Gastroesophageal sphincter (tissue), 4 donors: ENCODE results near the gene FAM83E. TPM values are rescaled to one million over a fixed set of nuclear protein-coding genes. Genes with fewer than 3 reads are reported as not detected.

Source experiments
- ATAC-seq: fragments of 150-250 bp; one replicate; pipeline ENCODE4 v1.9.1; 2016; ENCODE audit warnings: mild to moderate bottlenecking, moderate library complexity
- H3K27ac ChIP-seq, 4 donors: fragments of 200-600 bp; sonication (generic) in 3 of 4; 1 replicate in 3 of 4; 2 replicates in 1 of 4; pipeline ENCODE4 v1.5.1; 2016 to 2019
- H3K27me3 ChIP-seq: fragments of 200-600 bp; sonication (generic); one replicate; pipeline ENCODE4 v1.5.1; 2019
- H3K36me3 ChIP-seq, 2 donors: fragments of 200-600 bp; sonication (generic); one replicate each; pipeline ENCODE4 v1.5.1; 2019; ENCODE audit warnings: control low read depth in 1 of 2
- H3K4me1 ChIP-seq, 3 donors: fragments of 200-600 bp; sonication (generic); 1 replicate in 2 of 3; 2 replicates in 1 of 3; pipeline ENCODE4 v1.5.1; 2016 to 2019; ENCODE audit warnings: control low read depth in 2 of 3
- H3K4me3 ChIP-seq, 2 donors: fragments of 200-600 bp; sonication (generic); one replicate each; pipeline ENCODE4 v1.5.1; 2019; ENCODE audit warnings: mild to moderate bottlenecking in 1 of 2, moderate library complexity in 1 of 2
- H3K9me3 ChIP-seq, 3 donors: fragments of 200-600 bp; sonication (generic); one replicate each; pipeline ENCODE4 v1.5.1; 2017 to 2019; ENCODE audit warnings: control low read depth in 2 of 3
- CTCF ChIP-seq, 4 experiments: fragments of 200-600 bp in 2 of 4; fragments of 450-650 bp in 2 of 4; sonication (generic) in 1 of 4; IDR thresholded peaks; one replicate each; pipeline ENCODE4 v1.5.1; 2017 to 2019; ENCODE audit warnings: antibody characterized with exemption in 4 of 4, mild to moderate bottlenecking in 2 of 4, moderate library complexity in 2 of 4
- EP300 ChIP-seq: sonication (generic); formaldehyde crosslinking; IDR thresholded peaks from one replicate; pipeline ENCODE4 v1.6.1; 2017; ENCODE audit warnings: antibody characterized with exemption, mild to moderate bottlenecking
- POLR2A ChIP-seq, 2 donors: fragments of 450-650 bp; IDR thresholded peaks; one replicate each; pipeline ENCODE4 v1.6.1; 2017; ENCODE audit warnings: antibody characterized with exemption in 2 of 2, mild to moderate bottlenecking in 2 of 2, moderate library complexity in 1 of 2
- POLR2AphosphoS5 ChIP-seq: sonication (generic); formaldehyde crosslinking; IDR thresholded peaks from one replicate; pipeline ENCODE4 v1.6.1; 2017; ENCODE audit warnings: antibody characterized with exemption
- WGBS, 2 donors: methylation state at CpG; one replicate each; pipeline ENCODE4 v1.1.5; 2018; ENCODE audit warnings: low coverage in 1 of 2; 5-methylcytosine and 5-hydroxymethylcytosine counted together
- total RNA-seq, 4 donors: library from RNA; depleted of rRNA; stranded (reverse); fragments of >200 nt; gene quantifications; one replicate each; pipeline ENCODE4 v1.1.0, GENCODE V29; 2016

Gene FAM83E
- total RNA-seq, 4 donors from 2014 or later = 1.5 TPM; not detected in 3

GRCh38 chr19:48637948-48638830 is 23.3 kb upstream of the FAM83E start:
- H3K4me1 ChIP-seq = peaks cover 10 to 56% (median 29%) of the 10 kb centered on the region in 3 donors
- peak; percentile 65 for ATAC-seq
- 7 to 14% methylated on average over 14 to 26 of the region's 29 CpGs for WGBS, 2 donors

GRCh38 chr19:48637449-48637947 is 22.6 kb upstream of the FAM83E start:
- 0 to 4% methylated on average over 4 to 7 of the region's 38 CpGs for WGBS, 2 donors
- Histone ChIP-seq H3K4me1 (peaks cover 10 to 63% (median 33%) of the 10 kb centered on the region in 3 donors), H3K27ac (peak overlapping the region; percentile 92 to 98 (median 94)), H3K36me3 (peaks cover 0 to 8% of the 10 kb centered on the region in 2 donors), H3K4me3 (peak overlapping the region; percentile 68 to 82), H3K9me3 (no peaks in the 10 kb centered on the region), H3K27me3 (no peaks in the 10 kb centered on the region)
- TF ChIP-seq POLR2A (IDR thresholded peaks at IDR 0.05) (peak in 1 of 2 donors; percentile 4), CTCF (IDR thresholded peaks at IDR 0.05) (no peak), POLR2AphosphoS5 (peak; percentile 75), EP300 (no peak)
- ATAC-seq = peak; percentile 87

More at GRCh38 chr19:48637948-48638830, 23.3 kb upstream of the FAM83E start:
- TF ChIP-seq POLR2A (IDR thresholded peaks at IDR 0.05) = peak; percentile 17 to 57
- TF ChIP-seq EP300 = no peak
- peak; percentile 63 for TF ChIP-seq POLR2AphosphoS5
- TF ChIP-seq CTCF (IDR thresholded peaks at IDR 0.05) = peak in 1 of 4 experiments; percentile 33
- Histone ChIP-seq H3K9me3 (no peaks in the 10 kb centered on the region), H3K27me3 (no peaks in the 10 kb centered on the region), H3K4me3 (peak overlapping the region; percentile 47 to 82), H3K27ac (peak overlapping the region; percentile 91 to 98 (median 92)), H3K36me3 (peaks cover 0 to under 1% of the 10 kb centered on the region in 2 donors)

- H3K27me3 ChIP-seq = no peaks in the 10 kb centered on the region
- peak within 1 kb of the TSS; percentile 68 to 82 for H3K4me3 ChIP-seq
- TF ChIP-seq POLR2AphosphoS5 (no peak), CTCF (IDR thresholded peaks at IDR 0.05) (peak in 2 of 4 experiments; percentile 1 to 31), POLR2A (IDR thresholded peaks at IDR 0.05) (peak; percentile 4 to 45), EP300 (no peak)
- ATAC-seq = no peak
- peaks cover 0 to 12% of the 10 kb centered on the region in 2 donors for H3K36me3 ChIP-seq
- H3K9me3 ChIP-seq = no peaks in the 10 kb centered on the region
- H3K27ac ChIP-seq = peak within 1 kb of the TSS; percentile 92 to 98 (median 94)
- 0% methylated on average over 2 of the region's 40 CpGs; no CpG with 5 or more reads in 1 of the 2 donors for WGBS, 2 donors
- H3K4me1 ChIP-seq = peaks cover 10 to 69% (median 33%) of the 10 kb centered on the region in 3 donors
Observed at GRCh38 chr19:48636859-48637448, 22.1 kb upstream of the FAM83E start, which contains the start of gene DBP. TSS of gene DBP (minus strand) at chr19:48637379. CDS start at chr19:48636994, 385 bp downstream.

DNA sequence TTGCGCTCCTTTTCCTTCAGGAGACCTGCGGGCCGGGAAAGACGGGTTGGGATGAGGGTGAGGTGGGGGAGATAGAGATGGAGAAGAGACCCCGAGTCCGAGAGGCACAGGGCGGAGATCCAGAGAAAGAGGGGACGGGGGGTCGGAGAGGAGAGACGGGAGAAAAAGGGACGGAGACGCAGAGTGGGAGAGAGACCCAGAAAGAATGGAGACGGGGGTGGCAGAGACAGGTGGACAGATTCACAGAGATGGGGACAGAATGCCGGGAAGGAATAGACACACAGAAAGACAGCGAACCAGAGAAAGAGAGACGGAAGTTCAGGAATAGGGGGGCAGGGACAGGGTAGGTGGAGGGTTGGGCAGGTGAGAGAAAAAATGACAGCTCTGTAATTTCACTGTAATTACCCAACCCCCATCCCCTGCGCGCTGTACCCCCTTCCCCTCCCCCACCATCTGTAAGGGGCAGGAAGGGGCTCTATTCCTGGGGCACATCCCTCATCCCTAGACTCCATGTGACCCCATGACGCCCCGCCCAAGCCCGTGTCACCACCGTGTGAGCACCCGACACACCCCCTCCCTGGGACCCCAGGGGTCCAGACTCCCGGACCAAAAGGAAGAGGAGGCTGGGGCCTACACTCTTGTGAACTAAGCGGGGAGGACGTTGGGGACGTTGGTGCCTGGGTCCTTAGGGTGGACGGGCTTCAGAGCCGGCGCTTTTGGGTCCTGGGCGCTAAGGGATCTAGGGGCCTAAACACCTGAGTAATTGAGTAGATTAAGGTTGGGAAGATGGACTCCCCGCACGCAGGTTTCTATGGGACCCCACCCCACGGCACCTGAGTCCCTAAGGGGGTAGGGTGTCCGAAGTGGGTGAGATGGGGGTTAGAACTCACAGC is 21.3 kb upstream of the FAM83E start:
- 0 to 1% methylated on average over 3 to 19 of the region's 35 CpGs for WGBS, 2 donors
- Histone ChIP-seq H3K4me1 (peaks cover 10 to 76% (median 35%) of the 10 kb centered on the region in 3 donors), H3K36me3 (peaks cover 0 to 19% of the 10 kb centered on the region in 2 donors), H3K27me3 (no peaks in the 10 kb centered on the region), H3K27ac (peak overlapping the region; percentile 92 to 98 (median 94)), H3K9me3 (no peaks in the 10 kb centered on the region), H3K4me3 (peak overlapping the region; percentile 68 to 82)
- TF ChIP-seq POLR2A (IDR thresholded peaks at IDR 0.05) (no peak), POLR2AphosphoS5 (no peak), EP300 (no peak), CTCF (IDR thresholded peaks at IDR 0.05) (no peak)
- no peak for ATAC-seq
